Lung microvascular endothelial cell (primary cell): ENCODE data around the gene GINS3. TPM values are rescaled to one million over a fixed set of nuclear protein-coding genes. Genes with fewer than 3 reads are reported as not detected.

Experiments
- total RNA-seq: library from RNA; depleted of rRNA; stranded (reverse); fragments of >200 nt; gene quantifications from 2 replicates; pipeline ENCODE4 v1.2.1, GENCODE V29; 2014

GINS3 gene
- total RNA-seq, 1 donor from 2014 or later: 5.2 TPM

Other genes with a start within 250 kb of the GINS3 start
- 21.6 and 26.6 TPM in 2 replicates for gene CSNK2A2, start 194.4 kb upstream of the GINS3 start, total RNA-seq
- not detected in 2 replicates for gene PRSS54, start 97.4 kb upstream of the GINS3 start, total RNA-seq
- 88.5 and 229 TPM in 2 replicates for gene NDRG4, start 107.7 kb downstream of the GINS3 start, total RNA-seq
- gene SETD6, start 123.0 kb downstream of the GINS3 start, total RNA-seq: 4.8 and 10.5 TPM in 2 replicates
- 96.4 and 104 TPM in 2 replicates for gene CNOT1, start 237.4 kb downstream of the GINS3 start, total RNA-seq